Fibroblast of skin of abdomen (primary cell): Measurements from ENCODE around the gene INKA2.

Experiments used
- DNase-seq: peaks from one replicate; pipeline ENCODE4 v3.0.0-alpha.2; 2013

Gene INKA2

DNA sequence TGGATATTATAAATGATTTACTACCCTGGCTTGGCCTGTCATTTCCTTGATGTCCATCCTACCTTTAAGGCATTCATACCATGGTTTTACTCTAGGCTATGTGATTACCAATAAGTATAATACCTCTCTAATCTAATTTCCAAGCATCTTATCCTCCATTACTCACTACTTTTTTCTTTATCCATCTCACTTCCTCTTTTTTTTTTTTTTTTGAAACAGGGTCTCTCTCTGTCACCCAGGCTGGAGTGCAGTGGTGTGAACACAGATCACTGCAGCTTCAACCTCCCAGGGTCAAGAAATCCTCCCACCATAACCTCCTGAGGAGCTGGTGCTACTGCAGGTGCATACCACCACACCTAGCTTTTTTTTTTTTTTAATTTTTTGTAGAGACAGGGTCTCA lies 39.9 kb downstream of the INKA2 start:
- DNase-seq, result no peak

DNA sequence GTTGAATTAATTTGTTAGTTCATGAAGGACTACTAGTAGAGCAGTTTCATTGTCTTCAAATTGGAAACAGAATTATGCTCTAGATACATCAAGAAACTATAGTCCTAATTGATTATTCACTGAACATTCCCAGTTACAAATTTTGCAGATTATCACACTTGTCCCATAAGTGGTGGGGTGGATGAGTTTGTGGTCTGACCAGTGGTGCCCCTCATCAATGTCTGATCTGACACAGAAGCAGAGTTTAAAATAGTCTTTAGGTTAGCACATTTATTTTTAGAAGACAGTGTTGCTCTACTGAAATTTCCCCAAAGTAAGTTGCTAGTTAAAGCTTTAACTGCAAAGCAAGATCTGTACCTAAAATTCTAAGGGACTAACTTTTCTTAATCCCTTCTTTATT lies 42.9 kb downstream of the INKA2 start:
- DNase-seq, result no peak

DNA sequence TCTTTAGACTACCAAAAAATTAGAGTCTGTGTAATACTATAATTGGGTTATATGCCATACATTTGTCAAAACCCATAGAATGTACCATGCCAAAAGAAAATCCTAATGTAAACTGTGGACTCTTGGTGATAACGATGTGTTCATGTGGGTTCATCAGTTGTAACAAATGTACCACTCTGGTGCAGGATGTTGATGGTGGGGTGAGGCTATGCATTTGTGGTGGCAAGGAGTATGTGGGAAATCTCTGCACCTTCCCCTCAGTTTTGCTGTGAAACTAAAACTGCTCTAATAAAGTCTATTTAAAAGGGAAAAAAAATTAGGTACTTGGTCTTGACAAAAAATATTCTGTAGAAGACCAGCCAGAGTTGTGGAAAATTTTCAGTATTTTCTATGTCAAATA lies 43.4 kb downstream of the INKA2 start:
- DNase-seq, result no peak

DNA sequence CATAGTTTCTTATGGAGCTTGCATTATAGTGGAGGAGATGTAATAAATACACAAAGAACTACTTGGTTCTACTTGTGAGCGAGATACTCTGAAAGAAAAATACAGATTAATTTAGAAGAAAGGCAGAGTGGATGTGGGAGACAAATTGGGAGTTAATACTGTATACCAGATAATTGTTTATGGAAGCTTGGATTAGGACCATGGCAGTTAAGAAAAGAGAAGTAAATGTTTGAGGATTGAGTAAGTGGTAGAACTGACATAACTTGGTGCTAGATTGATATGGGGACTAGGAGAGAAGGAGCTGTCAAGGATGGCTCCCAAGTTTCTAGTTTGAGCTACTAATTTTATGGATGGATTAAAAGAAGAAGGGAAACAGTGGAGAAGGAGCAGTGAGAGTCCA lies 47.3 kb downstream of the INKA2 start:
- DNase-seq, result no peak

DNA sequence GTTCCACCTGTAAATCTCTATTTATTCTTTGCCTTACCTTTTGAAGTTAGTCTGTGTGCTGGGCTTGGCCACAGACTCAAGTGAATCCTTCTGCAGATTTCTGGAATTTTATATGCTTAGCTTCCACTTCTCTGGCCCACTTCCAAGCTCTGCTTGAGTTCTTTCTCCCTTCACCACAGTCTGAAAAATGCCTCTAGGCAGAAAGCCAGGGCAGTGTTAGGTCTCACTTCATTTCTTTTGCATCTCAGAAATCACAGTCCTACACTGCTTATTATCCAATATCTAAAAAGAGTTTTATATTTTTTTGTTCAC lies 48.9 kb downstream of the INKA2 start:
- DNase-seq, result peak; percentile 97
